Measurements from ENCODE around the gene PITX1.
A peak's percentile ranks its signal among the peaks of the same experiment; 100 is the strongest.

DNA sequence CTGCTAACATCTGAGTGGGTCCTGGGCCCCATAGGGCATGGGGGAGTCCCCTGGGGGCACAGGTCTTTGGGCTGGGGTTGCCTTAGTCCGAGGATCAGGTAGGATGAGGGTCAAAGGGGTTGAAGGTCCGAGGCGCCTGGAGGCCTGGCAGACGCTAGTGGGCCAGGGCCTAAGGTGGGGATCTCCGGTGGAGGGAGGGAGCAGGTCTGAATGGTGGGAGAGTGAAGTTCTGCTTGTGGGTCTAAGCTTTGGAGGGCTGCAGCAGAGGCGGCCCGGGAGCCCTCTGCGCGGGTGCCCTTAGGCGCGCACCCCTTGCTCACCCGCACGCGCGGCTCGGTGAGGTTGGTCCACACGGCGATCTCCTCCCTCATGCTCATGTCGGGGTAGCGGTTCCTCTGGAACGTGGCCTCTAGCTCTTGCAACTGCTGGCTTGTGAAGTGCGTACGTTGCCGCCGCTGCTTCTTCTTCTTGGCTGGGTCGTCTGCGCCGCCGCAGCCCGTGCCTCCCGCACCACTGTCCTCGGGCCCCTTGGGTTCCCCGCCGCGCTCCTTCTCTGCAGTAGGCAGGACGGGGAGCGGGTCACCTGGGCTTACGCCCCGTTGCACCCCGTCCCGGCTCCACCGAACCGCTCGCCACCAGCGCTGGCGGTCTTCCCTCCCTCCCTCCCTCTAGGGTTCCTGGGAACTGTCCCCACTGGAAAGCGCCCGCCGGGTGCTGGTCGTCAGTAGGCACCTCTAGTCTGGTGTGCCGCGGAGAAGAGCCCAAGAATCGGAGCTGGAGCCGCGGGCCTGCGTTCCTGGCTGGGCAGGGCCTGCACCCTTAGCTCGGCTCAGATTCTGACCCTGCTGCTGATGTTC, 2.8 kb downstream of the PITX1 start:
- TF ChIP-seq CTCF (IDR thresholded peaks at IDR 0.05) (no peak), EZH2 (IDR thresholded peaks at IDR 0.05) (peak; percentile 88), EZH2phosphoT487 (IDR thresholded peaks at IDR 0.05) (peak; percentile 94)

Measured in neural progenitor cell (in vitro differentiated cells).